SK-N-DZ (cell line): ENCODE results near the gene AHRR.

Source experiments
- DNase-seq: peaks from one replicate; pipeline ENCODE4 v3.0.0-alpha.2; 2015; ENCODE audit warnings: low spot score

Gene AHRR

DNA sequence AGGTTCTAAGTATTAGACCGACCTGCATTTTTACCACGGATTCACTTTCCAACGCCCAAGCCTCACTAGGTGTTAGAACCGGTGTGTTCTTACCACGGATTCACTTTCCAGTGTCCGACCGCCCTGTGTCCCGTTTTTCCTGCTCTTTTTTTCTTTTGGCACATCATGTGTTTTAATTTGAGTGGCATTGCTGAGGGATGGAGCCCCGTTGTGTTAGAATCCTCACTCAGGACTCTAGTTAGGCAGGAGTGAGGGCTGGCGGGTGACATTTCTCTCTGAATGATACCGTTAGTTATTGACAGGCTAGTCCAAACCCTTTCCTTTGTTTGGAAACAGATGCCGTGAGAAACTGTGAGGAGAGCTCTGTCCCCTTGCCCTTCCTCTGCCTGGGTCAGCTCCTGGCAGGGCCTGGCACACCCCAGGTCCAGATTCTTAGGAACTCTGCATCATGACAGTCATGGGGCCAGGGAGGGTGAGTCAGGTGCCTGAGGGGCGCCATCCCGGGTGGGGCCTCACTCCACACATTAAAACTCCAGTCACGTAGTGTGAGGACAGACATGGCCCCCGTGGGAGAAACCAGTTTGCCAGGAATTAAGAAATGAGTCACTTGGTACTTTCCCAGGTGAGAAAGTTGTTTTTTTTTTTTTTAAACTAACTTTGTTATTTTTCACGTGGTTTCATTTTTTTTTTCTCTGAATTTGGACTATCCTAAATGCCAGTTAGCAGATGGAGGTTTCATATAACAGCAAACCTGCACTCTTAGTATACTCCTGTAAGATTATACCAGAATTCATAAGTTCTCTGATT lies 137.2 kb downstream of the AHRR start:
- DNase-seq = no peak

DNA sequence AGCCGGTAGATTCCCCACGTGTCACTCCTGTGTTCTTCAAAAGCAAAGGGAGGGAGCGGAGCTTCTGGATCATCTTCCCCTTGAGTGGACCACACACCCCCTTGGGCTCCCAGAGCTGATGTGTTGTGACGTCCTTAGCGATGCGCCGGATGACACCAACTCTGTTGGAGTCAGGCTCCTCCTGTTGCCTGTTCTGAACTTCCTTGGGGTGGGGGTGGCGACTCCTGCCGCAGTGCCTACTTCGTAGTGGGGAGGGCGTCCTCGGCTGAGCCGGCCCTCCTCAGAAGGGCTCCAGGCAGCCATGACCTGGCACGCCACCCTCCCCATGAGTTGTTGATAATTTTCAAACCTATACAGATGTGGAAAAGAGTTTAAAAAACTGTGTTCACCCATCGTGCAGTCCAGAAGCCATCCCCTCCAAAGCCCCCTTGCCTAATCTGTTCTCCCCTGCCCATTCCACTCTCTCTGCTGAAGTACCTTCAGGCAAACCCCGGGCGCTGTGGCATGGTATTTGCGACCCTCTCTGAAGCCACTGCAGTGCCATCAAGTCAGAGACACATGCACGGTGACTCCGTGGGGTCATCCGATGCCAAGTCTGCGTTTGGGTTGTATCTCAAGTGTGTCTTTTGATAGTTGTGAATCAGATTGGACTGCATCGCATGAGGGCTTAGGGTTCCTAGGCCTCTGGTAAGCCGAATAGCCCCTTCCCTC lies 138.2 kb downstream of the AHRR start:
- no peak for DNase-seq

DNA sequence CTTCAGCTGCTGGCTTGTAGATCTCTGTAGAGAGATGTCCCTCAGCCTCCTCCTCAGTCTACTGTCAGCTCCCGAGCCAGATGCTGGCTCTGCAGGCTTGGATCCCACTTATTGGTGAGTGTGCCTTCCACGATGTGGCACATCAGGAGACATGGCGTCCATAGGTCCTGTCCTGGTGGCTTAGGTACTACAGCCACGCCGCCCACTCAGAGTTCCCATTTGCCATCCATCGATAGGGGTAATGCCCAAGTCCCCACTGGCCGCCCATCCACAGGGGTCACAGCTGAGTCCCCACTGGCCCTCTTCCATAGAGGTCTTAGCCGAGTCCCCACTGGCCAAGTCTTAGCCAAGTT lies 138.7 kb downstream of the AHRR start:
- no peak for DNase-seq

DNA sequence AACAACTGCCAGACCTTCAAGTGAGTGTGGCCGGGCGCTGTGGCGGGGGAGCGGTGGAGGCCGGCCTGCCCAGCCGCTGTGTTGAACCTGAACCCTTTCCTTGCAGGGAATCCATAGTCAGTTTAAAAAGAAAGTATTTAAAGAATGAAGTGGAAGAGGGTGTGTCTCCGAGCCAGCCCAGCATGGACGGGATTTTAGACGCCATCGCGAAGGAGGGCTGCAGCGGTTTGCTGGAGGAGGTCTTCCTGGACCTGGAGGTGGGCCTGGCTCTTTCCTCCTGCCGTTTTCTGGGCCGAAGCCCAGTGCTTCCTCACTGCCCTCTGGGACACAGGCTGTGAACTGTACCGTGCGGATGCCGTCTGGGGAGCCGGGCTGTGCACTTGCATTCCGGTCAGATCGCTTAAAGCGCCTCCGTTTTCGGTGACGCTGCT lies 140.6 kb downstream of the AHRR start:
- DNase-seq = no peak

DNA sequence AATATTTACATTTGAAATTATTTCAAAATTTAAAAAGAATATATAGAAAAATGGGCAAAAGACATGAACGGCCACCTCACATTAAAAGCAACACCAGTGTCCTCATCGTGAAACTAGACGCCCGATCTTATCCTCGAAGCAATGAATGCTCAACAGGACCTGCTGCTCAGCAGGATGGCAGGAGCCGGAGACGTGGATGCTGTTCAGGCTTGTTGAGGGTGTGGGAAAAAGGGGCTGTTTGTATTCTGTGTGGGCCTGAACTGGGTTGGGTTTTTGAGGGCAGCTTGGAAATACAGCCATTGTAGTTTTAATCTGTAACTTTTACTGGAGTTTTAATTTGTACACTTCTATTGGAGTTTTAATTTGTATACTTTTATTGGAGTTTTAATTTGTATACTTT lies 141.8 kb downstream of the AHRR start:
- DNase-seq = no peak

DNA sequence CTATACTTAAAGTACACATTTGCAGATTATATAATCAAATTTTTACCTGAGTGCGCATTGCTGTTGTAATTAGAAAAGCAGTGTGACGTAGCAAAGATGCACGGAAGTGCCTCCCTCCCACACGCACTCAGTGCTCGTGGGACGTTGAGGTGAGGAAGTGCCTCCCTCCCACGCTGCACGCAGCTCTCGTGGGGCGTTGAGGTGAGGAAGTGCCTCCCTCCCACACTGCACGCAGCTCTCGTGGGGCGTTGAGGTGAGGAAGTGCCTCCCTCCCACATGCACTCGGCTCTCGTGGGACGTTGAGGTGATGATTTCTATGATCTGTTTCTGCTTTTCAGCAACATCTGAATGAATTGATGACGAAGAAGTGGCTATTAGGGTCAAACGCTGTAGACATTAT lies 142.4 kb downstream of the AHRR start:
- no peak for DNase-seq

DNA sequence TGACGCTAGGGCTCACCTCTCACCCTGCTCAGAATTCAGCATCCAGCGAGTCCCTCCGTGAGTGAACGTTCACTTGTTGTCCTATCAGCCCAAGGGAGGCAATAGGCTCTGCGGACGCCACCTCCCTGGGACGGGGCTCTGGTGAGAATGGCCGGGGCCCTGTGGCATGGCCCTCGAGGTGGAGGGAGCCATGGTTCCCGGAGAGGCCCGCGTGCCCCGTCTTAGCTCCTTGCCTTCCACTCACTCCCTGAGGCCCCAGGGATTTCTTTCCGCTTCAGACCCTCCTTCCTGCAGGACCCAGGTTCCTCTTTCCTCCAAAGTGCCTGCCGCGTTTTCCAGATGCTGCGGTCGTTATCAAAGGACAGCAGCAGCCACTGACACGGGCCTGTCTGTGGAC lies 142.9 kb downstream of the AHRR start:
- DNase-seq = no peak

DNA sequence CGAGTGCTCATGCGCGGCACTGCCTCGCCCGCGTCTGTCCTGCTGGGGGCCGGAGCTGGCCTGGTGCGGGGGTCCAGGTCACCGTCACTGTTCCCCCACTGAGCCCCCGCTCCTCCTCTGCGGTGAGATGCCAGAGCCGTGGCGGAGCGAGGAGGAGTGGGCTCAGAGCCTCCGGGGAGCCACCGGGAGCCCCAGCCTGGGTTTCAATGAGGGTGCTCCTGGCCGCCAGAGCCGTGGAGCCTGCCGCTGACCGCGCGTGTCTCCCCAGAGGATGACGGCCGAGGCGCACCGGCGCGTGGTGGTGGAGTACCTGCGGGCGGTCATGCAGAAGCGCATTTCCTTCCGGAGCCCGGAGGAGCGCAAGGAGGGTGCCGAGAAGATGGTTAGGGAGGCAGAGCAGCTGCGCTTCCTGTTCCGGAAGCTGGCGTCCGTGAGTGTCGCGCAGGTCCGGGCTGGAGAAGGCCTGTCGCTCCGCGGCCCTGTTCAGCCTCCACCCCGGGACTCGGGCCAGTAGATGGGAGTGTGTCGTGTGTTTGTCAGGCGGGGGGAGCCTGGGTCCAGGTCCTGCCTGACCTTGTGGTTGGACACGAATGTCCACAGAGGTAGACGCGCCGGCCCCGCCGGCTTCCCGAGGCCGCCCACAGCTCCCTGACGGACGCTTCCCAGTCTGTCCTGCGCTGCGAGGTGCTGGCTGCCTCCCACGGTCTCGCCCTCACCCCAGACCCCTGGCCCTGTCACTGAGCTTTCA lies 143.5 kb downstream of the AHRR start:
- DNase-seq = no peak

DNA sequence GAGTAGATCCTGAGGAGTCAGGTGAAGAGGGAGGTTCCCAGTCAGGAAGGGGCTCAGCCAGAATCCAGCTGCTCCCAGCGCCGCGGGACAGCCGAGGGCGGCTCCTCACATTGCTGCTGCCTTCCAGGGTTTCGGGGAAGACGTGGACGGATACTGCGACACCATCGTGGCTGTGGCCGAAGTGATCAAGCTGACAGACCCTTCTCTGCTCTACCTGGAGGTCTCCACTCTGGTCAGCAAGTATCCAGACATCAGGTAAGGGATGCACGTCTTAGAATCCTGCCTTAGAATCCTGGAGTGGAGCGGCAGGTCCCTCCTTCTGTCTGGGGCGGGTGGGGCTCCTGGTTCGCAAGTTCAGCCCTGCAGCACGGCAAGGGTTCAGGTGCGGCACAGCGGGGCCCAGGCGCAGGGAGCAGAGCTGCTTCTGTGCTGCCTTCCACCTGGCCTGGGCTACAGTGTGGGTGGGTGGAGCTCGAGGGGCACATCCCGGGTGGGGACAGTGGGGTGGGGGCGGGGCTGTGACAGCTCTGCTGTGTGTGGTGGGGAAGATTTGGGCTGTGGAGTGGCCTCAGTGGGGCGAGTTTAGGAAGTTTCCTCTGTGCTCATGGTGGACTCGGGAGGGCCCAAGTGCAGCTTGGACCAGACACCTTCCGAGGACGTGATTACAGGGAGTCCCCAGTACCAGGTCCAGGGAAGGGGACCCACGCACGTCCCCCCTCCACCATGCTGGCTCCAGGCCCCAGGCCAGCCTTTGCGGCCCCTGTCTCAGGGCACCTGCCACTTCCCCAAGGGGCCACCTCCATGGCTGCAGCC lies 144.3 kb downstream of the AHRR start:
- DNase-seq = no peak

DNA sequence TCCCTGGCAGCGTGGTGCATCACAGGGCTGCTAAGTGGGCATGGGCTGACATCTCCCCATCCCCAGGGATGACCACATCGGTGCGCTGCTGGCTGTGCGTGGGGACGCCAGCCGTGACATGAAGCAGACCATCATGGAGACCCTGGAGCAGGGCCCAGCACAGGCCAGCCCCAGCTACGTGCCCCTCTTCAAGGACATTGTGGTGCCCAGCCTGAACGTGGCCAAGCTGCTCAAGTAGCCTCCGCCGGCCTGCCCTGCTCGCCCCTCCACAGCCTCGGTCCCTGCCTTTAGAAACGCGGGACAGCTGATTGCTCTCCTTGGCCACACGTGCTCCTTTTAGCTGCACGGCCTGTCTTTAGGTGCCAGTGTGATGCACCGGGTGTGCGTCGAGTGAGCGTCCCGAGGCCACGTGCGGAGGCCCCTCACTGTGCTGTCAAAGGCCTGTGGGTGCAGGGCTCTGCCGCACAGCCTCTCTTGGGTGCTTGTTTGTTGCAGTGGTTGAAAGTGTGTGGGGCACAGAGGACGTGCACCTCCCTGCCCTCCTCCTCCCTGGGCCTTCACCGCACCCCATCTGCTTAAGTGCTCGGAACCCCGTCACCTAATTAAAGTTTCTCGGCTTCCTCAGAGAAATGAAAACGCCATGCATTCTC lies 145.3 kb downstream of the AHRR start:
- no peak for DNase-seq

DNA sequence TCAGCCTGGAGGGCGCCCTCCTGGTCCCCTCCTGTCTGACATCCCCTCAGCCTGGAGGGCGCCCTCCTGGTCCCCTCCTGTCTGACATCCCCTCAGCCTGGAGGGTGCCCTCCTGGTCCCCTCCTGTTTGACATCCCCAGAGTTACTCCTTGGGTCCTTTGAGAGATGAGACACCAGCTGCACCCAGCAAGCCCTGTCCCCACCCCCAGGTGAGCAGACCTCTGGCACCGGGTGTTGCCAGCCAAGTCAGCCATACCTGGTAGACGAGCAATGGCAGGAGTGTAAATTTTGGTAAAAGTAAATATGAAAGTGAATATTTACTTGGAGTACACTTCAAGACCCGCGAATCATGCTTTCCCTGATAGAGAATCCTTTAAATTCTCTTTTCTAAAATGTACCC lies 146.9 kb downstream of the AHRR start:
- DNase-seq = no peak

DNA sequence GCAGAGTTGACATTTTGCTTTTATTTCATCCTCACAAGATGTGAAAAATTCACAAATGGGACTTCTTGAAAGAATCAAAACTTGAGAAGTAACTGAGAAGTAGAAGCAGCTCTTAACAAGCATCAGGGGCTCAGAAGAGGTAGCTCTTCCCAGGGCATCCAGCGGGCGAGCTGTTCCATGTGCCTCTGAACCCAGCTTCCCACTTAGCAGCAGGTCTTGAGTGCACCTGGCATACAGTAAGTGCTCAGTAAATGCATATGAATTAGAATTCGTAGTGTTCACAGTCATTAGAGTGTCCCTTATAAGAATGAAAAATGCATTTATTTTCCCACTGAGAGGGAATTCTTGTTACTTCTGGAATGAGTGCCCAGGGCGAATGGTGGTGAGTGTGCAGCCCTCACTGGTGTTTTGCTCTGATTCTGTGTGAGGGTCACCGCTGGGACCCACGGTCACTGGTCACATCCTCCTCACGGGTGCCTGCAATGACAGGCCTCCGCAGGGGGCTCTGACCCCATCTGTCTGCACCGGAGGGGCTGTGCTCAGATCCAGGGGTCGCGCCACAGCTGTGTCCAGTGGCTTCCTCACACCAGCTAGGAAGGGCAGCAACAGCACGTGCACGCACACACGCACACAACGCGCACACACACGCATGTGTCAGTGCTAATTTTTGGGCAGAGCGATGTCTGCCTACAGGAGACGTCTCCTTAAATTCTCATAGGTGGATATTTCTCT lies 148.4 kb downstream of the AHRR start:
- no peak for DNase-seq

DNA sequence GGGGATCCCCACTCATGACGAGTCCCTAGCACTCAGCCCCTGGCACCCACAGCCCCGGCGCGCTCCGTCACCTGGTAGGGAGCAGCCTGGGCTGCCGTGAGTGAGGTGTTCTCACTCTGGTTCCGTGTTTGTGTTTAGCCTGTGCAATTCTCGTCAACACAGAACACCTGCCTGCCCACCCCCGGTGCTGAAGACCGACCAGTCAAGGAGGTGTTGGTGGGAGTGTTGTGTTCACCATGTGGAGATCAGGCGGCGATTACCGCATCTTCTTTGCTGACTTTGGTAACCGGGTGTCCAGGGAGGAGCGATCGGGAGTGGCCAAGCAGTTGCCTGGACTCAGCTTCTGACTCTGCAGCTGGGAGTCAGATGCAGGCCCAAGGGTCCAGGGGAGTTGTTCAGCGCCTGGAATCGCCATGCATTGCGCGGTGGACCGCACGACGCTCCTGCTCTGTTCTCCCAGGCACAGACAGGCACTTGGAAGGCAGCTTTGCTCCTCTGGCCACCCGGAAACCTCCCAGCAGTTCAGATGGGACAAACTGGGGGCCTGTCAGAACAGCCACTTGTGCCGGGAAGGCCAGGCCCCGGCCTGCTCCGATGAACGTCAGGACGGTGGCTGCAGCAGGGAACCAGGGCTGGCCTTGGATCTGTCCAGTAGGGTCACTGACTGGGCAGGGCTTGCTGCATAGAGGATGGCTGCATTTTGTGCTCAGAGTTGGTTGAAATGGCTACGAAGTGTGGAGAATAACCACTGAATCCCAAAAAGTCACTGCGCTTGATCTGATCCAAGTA lies 149.6 kb downstream of the AHRR start:
- no peak for DNase-seq

DNA sequence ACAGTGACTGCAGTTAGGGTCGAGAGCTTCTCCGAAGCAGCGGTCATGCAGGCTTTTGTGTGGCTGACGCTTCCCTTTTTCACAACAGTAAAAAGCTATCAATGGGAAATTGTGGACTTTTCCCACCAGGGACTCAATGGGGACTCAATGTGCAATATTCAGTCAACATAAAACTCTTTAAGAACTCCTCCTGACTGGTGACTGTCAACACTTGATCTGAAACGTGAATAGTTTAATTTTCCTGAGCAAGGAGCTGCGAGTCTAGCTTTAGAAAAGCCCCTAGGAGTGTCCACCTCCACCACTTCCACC lies 150.2 kb downstream of the AHRR start:
- no peak for DNase-seq

DNA sequence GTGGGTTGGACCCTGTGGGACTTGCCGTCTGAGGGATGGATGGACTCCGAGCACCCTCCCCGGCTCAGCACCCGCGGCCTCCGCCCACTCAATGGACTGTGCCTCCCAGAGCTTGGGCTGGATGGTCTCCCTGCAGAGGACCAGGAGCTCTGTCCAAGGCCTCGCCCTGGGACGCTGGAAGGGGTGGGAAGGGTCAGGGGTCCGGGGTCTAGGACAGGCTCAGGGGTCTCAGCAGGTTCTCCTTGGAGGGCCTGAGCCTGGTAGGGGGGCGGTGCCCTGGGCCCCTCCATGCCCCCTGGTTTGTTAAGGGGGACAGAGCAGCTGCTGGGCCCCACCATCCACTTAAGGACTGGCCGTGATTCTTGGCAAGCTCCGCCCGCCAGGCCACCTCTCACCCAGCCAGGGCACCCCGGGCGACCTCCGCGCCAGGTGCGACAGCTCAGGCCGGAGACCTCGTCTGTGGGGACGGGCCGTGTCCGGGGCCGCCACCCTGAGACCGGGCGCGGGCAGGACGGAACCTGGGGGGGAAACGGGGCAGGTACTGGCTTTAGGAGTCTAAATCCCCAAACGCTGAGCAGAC lies 150.7 kb downstream of the AHRR start:
- DNase-seq = no peak

DNA sequence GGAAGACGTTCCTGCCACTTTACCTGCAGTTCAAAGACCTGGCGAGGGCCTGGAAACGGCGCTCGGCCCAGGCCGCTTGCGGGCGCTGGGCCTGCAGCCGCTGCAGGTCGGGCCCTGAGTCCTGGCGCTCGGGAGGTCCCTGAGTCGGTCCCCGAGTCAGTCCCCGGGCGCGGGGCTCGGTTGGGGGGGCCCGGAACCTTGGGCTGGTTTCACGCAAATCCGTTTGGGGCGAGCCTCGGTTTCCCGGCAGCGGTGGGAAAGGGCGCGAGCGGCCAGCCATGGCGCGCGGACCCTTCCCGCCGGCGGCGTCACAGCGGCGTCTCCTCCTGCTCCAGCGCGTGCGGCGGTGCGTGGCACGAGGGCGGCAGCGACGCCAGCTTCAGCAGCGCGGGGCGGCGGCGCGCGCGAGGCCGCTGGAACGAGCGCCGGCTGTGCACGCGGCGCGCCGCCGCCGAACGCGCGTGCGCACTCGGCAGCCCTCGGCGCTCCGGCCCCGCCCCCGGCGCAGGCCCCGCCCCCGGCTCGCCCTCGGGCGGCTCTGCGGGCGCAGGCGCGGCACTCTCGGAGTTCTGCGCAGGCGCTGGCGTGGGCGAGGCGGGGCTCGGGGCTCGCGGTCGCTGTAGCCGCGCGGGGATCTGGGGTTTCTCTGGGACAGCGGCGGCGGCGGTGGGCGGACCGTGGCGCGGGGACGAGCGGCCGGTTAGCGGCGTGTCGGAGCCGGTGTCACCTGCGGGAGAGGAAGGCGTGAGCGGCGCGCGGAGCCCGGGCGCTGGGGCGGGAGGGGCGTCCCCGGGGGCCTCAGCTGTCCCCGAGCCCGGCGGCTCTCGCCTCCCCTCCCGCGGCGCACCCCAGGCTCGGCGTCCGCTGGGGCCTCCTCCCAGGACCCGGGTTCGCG lies 151.4 kb downstream of the AHRR start:
- peak; percentile 79 for DNase-seq

DNA sequence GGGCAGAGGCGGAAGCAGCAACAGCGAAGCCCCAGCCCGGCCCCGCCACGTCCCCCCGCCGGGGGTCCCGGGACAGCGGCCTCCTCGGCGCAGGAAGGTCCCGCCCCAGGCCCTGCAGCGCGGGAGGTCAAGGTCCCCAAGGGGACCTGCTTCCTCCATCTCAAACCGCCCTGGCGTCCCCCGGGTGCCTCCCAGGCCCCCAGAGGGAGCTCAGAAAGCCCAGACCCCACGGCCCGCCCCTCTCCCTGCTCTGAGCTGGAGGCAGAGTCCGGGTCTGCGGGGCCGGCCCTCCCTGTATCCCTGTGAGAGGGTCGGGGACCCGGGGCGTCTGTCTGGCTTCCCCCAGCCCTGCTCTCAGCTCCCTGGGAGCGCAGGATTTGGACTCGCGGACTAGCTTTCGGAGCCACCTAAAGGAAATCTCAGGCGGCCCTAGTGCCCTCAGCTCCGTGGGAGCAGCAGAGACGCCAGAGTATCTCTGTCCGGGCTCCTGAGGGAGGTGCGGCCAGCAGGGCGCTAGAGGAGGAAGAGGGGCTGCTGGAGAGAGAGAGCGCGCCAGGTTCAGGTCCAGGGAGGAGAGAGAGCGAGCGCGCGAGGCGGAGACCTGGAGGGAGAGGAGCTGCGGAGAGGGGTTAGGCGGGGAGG lies 152.2 kb downstream of the AHRR start:
- DNase-seq = peak; percentile 63
